Body of pancreas (tissue), 4 donors: ENCODE results near the gene ZNF93.

Experiments used
- CTCF ChIP-seq, 7 experiments: fragments of 450-650 bp in 4 of 7; fragments of 200-600 bp in 3 of 7; sonication (generic) in 3 of 7; IDR thresholded peaks; one replicate each; pipeline ENCODE4 v1.5.1; 2016 to 2019; ENCODE audit warnings: antibody characterized with exemption in 7 of 7
- POLR2A ChIP-seq, 3 donors: fragments of 450-650 bp; IDR thresholded peaks; one replicate each; pipeline ENCODE4 v1.6.1; 2016; ENCODE audit warnings: antibody characterized with exemption in 3 of 3, mild to moderate bottlenecking in 2 of 3

GRCh38 chr19:19858751-19859150 is 42.0 kb upstream of the ZNF93 start:
- no peak for TF ChIP-seq CTCF (IDR thresholded peaks at IDR 0.05)
- no peak for TF ChIP-seq POLR2A (IDR thresholded peaks at IDR 0.05)
